ENCODE data around the gene FKBP10. TPM values are rescaled to one million over a fixed set of nuclear protein-coding genes. Genes with fewer than 3 reads are reported as not detected.
A peak's percentile ranks its signal among the peaks of the same experiment; 100 is the strongest.

The FKBP10 gene
- total and polyA plus RNA-seq, 10 of the 15 experiments (the other 5 are each of a cell fraction or from before 2014, with no cell fraction given), result 0.02 to 4.7 (median 1.8) TPM

DNA sequence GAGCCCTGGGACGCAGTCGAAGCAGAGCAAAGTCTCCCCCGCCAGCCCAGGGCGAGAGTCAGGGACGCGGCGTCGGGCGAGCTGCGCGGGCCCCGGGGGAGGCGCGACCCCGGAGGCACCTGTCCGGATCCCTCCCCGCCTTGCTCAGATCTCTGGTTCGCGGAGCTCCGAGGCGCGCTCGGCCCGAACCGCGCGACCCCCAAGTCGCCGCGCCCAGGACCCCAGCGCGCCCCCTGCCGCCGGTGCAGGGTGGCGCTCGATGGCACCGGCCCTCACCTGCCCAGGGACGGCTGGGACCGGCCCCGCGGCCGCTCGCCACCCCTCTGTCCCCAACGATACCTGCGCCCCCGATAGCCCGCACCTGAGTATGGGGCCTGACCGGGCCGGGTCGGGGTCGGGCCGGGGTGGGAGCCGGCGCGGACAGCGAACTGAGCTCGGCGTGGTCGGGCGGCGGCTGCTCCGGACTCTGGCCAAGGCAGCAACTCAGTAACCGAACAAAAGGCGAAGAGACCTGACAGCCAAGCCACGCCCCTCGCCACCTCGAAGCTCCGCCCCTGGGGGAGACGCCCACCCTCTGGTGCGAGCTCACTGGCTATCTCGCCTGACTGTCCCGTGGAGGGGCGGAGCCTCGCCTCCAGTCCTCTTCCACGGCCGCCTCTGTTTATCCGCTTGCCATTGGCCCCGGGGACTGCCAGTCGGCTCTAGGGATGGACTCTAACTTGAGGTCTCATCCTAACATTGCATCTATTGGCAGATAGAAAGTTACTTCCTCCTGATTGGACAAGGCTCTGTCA, 26.4 kb upstream of the FKBP10 start, which contains the start of gene JUP (continued):
- TF ChIP-seq NFXL1 (IDR thresholded peaks at IDR 0.05; ENCODE audit: borderline replicate concordance) (no peak), NR2F1 (conservative IDR thresholded peaks at IDR 0.05) (peak; percentile 45), NFYB (IDR thresholded peaks at IDR 0.05; ENCODE audit: insufficient read depth, low read depth, low read length) (peak; percentile 77), ZNF687 (IDR thresholded peaks at IDR 0.05) (peak; percentile 45; the same call in 1 of the 2 replicates), CREB1 (IDR thresholded peaks at IDR 0.05; ENCODE audit: low read depth) (peak; percentile 68), JUND (IDR thresholded peaks at IDR 0.05; ENCODE audit: low read depth, low read length) (no peak), HDGF (IDR thresholded peaks at IDR 0.05) (peak; percentile 34; the same call in 1 of the 2 replicates), LARP7 (IDR thresholded peaks at IDR 0.05) (peak; percentile 90), FOXK2 (IDR thresholded peaks at IDR 0.05) (peak; percentile 36; the same call in 1 of the 2 replicates), MAX (IDR thresholded peaks at IDR 0.05; ENCODE audit: low read depth, low read length) (no peak), POLR2AphosphoS5 (IDR thresholded peaks at IDR 0.05; ENCODE audit: low read length) (0 out of 2 replicates have a peak, but pooled peaks have one; percentile 30), BACH1 (IDR thresholded peaks at IDR 0.05; ENCODE audit: borderline replicate concordance) (0 out of 2 replicates have a peak, but pooled peaks have one; percentile 47), FOS (IDR thresholded peaks at IDR 0.05; ENCODE audit: borderline replicate concordance, extremely low read depth, insufficient read length) (peak; percentile 71), STAT1 (conservative IDR thresholded peaks at IDR 0.05) (no peak), SMARCA5 (IDR thresholded peaks at IDR 0.05) (peak; percentile 82), RB1 (IDR thresholded peaks at IDR 0.05; ENCODE audit: borderline replicate concordance) (0 out of 2 replicates have a peak, but pooled peaks have one; percentile 29), SREBF1 (IDR thresholded peaks at IDR 0.05; ENCODE audit: low read length) (no peak), SUZ12 (IDR thresholded peaks at IDR 0.05; ENCODE audit: unreplicated experiment) (peak; percentile 32), E4F1 (IDR thresholded peaks at IDR 0.05; ENCODE audit: borderline replicate concordance, partially characterized antibody) (no peak), CHD2 (IDR thresholded peaks at IDR 0.05; ENCODE audit: borderline replicate concordance, low read depth, low read length) (peak; percentile 91)
- TF ChIP-seq, protein P1, sequence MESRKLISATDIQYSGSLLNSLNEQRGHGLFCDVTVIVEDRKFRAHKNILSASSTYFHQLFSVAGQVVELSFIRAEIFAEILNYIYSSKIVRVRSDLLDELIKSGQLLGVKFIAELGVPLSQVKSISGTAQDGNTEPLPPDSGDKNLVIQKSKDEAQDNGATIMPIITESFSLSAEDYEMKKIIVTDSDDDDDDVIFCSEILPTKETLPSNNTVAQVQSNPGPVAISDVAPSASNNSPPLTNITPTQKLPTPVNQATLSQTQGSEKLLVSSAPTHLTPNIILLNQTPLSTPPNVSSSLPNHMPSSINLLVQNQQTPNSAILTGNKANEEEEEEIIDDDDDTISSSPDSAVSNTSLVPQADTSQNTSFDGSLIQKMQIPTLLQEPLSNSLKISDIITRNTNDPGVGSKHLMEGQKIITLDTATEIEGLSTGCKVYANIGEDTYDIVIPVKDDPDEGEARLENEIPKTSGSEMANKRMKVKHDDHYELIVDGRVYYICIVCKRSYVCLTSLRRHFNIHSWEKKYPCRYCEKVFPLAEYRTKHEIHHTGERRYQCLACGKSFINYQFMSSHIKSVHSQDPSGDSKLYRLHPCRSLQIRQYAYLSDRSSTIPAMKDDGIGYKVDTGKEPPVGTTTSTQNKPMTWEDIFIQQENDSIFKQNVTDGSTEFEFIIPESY (IDR thresholded peaks at IDR 0.05), result no peak; the same call in 1 of the 2 replicates

All from GM12878 (cell line).